Stomach smooth muscle (tissue), 2 donors: ENCODE results near the gene HOGA1.
"Not testable (repeated sequence)": the region's sequence is repeated elsewhere in the genome, so short reads cannot be mapped to it uniquely, and the experiment has no call there.

Experiments
- H3K27ac ChIP-seq: one replicate; pipeline ENCODE4 v1.7.0; 2013; ENCODE audit warnings: mild to moderate bottlenecking, low read length, inconsistent platforms
- H3K27me3 ChIP-seq, 2 donors: one replicate each; pipeline ENCODE4 v1.7.0; 2013; ENCODE audit warnings: low read length in 2 of 2; ENCODE audit not compliant: insufficient read depth in 2 of 2, control insufficient read depth in 1 of 2
- H3K36me3 ChIP-seq, 2 donors: one replicate each; pipeline ENCODE4 v1.7.0; 2013; ENCODE audit warnings: low read length in 2 of 2; ENCODE audit not compliant: control insufficient read depth in 2 of 2, insufficient read depth in 2 of 2
- H3K4me1 ChIP-seq: one replicate; pipeline ENCODE4 v1.7.0; 2013; ENCODE audit warnings: low read length; ENCODE audit not compliant: control insufficient read depth, insufficient read depth
- H3K4me3 ChIP-seq, 2 donors: one replicate each; pipeline ENCODE4 v1.7.0; 2013; ENCODE audit warnings: low read length in 2 of 2
- H3K9ac ChIP-seq, 2 donors: one replicate each; pipeline ENCODE4 v1.7.0; 2013; ENCODE audit warnings: low read length in 2 of 2, mild to moderate bottlenecking in 1 of 2
- H3K9me3 ChIP-seq, 2 donors: one replicate each; pipeline ENCODE4 v1.7.0; 2013; ENCODE audit warnings: low read length in 2 of 2; ENCODE audit not compliant: control insufficient read depth in 2 of 2
- donor health status: healthy.
- donor health status: Pancreatic carcinoma.

Gene HOGA1

DNA sequence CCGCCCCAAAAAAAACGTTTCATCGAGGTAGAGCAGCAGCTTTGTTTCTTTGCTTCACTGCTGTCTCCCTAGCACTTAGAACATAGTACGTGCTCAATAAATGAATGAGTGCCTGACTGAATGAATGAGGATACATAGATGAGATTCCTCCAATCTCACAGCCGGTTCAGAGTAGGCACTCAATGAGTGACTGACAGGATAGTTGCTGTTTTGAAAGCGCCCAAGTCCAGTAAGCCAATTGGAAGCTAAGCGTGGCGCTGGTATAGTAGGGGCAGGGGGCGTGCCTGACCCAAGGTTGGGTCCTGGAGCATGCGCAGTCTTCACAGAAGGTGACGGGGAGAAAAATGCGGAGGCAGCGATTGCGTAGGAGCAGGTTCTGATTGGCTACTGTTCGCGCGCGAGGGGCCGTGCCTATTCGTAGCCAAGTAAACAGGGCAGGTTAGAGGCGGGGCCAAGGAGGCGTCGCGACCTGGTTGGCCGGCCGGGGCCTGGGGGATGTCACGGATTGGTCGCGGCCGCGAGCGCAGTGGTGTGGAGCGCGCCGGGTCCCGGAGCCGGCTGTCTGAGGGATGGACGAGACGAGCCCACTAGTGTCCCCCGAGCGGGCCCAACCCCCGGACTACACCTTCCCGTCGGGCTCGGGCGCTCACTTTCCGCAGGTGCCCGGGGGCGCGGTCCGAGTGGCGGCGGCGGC is 56.1 kb downstream of the HOGA1 start, which contains the start of gene PI4K2A:
PI4K2A (plus strand) TSS at position 498 of the 694 bp plus-strand sequence; CDS start at position 570, 72 bp downstream.
- Histone ChIP-seq H3K27me3 (no peaks in the 10 kb centered on the region), H3K27ac (peak within 1 kb of the TSS; percentile 67), H3K4me1 (peaks cover 12% of the 10 kb centered on the region), H3K9ac (peak within 1 kb of the TSS; percentile 93 to 97), H3K4me3 (peak within 1 kb of the TSS; percentile 85 to 87), H3K36me3 (peaks cover 0 to 10% of the 10 kb centered on the region in 2 donors), H3K9me3 (no peaks in the 10 kb centered on the region)

DNA sequence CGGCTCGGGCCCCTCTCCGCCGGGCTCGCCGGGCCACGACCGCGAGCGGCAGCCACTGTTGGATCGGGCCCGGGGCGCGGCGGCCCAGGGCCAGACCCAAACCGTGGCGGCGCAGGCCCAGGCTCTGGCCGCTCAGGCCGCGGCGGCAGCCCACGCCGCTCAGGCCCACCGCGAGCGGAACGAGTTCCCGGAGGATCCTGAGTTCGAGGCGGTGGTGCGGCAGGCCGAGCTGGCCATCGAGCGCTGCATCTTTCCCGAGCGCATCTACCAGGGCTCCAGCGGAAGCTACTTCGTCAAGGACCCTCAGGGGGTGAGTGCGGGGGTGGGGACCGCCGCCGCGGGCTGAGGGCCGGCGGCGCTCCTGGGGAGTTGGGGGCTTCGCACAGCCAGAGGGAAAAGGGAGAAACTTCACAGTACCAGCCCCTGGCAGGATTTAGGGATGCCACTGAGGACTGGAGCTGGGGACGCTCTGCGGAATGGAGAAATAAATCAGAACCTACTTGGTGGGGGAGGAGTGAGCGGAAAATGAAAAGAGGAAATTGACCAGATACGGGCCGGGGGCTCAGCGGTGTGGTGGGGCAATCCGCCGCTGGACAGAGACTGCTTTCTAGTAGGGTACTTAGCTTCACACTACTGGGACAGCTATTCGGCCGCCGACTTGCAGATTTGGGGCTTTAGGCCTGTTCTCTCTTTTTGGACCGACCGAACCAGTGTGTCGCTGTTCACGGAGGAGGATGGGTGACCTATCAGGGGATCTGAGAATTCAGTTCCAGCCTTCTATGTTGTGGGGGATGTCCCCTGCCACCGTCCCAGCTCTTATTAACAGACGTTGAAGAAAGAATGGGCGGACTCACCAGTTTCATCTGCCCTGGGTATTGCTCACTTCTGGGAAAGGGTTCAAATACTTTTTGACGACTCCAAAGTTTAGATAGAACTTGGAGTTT is 57.0 kb downstream of the HOGA1 start:
- Histone ChIP-seq H3K4me1 (peaks cover 12% of the 10 kb centered on the region), H3K27me3 (no peaks in the 10 kb centered on the region), H3K9me3 (no peaks in the 10 kb centered on the region), H3K36me3 (peaks cover 0 to 10% of the 10 kb centered on the region in 2 donors), H3K4me3 (peak overlapping the region; percentile 85 to 87), H3K9ac (peak overlapping the region; percentile 93 to 97), H3K27ac (peak overlapping the region; percentile 67)

DNA sequence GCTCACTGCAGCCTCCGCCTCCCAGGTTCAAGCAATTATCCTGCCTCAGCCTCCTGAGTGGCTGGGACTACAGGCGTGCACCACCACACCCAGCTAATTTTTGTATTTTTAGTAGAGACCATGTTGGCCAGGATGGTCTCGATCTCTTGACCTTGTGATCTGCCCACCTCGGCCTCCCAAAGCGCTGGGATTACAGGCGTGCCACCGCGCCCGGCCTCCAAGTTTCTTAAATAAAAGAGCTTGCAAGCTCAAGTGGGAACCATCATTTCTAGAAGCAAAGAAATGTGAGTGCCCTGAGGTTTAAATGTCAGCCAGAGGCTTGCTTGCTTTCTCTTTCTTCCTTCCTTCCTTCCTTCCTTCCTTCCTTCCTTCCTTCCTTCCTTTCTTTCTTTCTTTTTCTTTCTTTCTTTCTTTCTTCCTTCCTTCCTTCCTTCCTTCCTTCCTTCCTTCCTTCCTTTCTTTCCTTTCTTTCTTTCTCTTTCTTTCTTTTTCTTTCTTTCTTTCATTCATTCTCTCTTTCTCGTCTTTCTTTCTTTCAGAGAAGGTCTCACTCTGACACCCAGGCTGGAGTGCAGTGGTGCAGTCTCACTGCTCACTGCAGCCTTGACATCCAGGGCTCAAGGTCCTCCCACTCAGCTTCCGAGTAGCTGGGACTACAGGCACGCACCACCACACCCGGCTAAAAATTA is 58.4 kb downstream of the HOGA1 start:
- not testable (repeated sequence) for H3K27ac ChIP-seq, H3K27me3 ChIP-seq, H3K9me3 ChIP-seq, H3K36me3 ChIP-seq, H3K4me3 ChIP-seq, H3K9ac ChIP-seq
- peaks cover 12% of the 10 kb centered on the region for H3K4me1 ChIP-seq

GRCh38 chr10:97643441-97643985 is 59.3 kb downstream of the HOGA1 start:
- Histone ChIP-seq H3K4me3 (no peak overlapping the region), H3K9ac (no peak overlapping the region), H3K36me3 (peaks cover 2 to 10% of the 10 kb centered on the region in 2 donors), H3K9me3 (no peaks in the 10 kb centered on the region), H3K27me3 (no peaks in the 10 kb centered on the region), H3K27ac (no peak overlapping the region), H3K4me1 (peaks cover 12% of the 10 kb centered on the region)

DNA sequence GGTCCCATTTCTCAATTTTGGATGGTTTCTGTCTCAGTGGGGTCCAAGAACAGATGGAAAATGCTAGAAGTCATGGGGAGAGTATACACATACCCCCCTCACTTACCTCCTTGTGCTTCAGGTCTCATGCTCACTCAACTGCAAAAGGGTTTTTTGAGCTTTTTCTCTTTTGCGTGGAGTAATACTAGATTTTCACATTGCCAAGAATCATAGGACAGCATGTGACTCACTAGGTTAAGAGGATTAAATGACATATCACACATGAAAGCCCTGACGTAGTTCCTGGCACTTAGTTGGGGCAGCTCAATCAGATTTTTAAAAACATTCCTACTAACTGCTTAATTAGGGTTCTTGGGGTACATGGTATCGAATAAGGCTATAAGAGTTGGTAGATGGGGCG is 60.7 kb downstream of the HOGA1 start:
- H3K27me3 ChIP-seq, result no peaks in the 10 kb centered on the region
- H3K36me3 ChIP-seq, result peaks cover 2 to 10% of the 10 kb centered on the region in 2 donors
- no peaks in the 10 kb centered on the region for H3K9me3 ChIP-seq
- no peak overlapping the region for H3K4me3 ChIP-seq
- H3K9ac ChIP-seq, result no peak overlapping the region
- H3K27ac ChIP-seq, result no peak overlapping the region
- H3K4me1 ChIP-seq, result peaks cover 12% of the 10 kb centered on the region

- H3K27me3 ChIP-seq, result no peaks in the 10 kb centered on the region
- H3K9ac ChIP-seq, result no peak overlapping the region
- no peaks in the 10 kb centered on the region for H3K9me3 ChIP-seq
- no peak overlapping the region for H3K27ac ChIP-seq
- no peaks in the 10 kb centered on the region for H3K4me1 ChIP-seq
- H3K36me3 ChIP-seq, result peaks cover 14 to 24% of the 10 kb centered on the region in 2 donors
- H3K4me3 ChIP-seq, result no peak overlapping the region
Observed at GRCh38 chr10:97647556-97647955, 63.4 kb downstream of the HOGA1 start.

DNA sequence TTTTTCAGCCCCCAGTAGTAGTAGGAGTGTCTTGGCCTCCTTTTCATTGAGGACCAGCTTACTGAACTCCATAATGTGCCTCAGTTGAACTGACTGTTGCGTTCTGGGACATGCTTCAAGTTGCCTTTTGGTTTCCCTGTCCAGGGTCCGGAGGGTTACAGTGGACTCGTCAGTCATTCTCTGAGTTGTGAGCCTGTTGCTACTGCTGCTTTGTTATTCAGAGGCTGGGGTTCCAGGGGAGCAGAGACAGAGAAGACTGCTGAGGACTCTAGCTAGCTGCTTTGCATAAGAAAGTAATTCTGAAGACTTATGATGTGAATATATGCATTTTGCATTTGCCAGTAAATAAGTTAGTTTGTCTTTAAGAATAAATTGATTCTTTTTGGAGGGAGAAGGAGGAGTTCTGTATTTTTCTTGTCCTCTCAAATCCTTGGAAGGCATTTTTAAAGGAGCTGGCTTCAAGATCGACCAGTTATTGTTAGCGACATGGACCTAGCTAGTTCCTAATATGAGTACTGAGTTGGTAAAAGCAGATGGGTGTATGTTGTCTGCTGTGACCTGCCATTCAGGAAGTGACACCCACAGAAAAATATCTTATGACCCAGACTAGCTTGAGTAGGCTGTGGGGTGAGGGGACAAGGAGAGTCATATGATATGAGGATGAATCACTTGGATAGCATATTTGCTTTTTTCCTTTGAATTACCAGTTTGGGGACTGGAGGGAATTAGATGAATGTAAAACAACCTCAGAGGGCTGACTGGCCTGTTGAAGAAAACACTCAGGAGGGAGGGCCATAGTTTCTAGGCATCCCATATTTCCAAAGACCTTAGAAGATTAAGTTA is 64.6 kb downstream of the HOGA1 start:
- Histone ChIP-seq H3K27me3 (no peaks in the 10 kb centered on the region), H3K9me3 (no peaks in the 10 kb centered on the region), H3K36me3 (peaks cover 21 to 29% of the 10 kb centered on the region in 2 donors), H3K9ac (no peak overlapping the region), H3K4me3 (no peak overlapping the region), H3K27ac (no peak overlapping the region), H3K4me1 (no peaks in the 10 kb centered on the region)

GRCh38 chr10:97649405-97649750 is 65.2 kb downstream of the HOGA1 start:
- H3K4me1 ChIP-seq, H3K9ac ChIP-seq, H3K4me3 ChIP-seq, H3K9me3 ChIP-seq, H3K27ac ChIP-seq, H3K27me3 ChIP-seq: not testable (repeated sequence)
- H3K36me3 ChIP-seq, result peaks cover 24 to 30% of the 10 kb centered on the region in 2 donors

DNA sequence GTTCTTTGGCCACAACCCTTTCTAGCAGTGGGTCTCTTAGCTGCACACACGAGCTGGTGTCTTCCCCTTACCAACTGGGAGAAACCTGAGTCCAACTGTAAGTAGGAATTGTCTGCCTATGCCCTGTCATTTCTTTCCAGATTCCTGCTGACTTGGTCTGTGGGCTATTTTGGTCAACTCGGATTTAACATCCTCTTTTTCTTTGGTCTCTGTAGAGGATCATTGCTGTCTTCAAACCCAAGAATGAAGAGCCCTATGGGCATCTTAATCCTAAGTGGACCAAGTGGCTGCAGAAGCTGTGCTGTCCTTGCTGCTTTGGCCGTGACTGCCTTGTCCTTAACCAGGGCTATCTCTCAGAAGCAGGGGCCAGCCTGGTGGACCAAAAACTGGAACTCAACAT is 66.5 kb downstream of the HOGA1 start:
- H3K27ac ChIP-seq, result no peak overlapping the region
- no peak overlapping the region for H3K9ac ChIP-seq
- no peak overlapping the region for H3K4me3 ChIP-seq
- H3K36me3 ChIP-seq, result peaks cover 24 to 26% of the 10 kb centered on the region in 2 donors
- H3K9me3 ChIP-seq, result no peaks in the 10 kb centered on the region
- no peaks in the 10 kb centered on the region for H3K4me1 ChIP-seq
- H3K27me3 ChIP-seq, result no peaks in the 10 kb centered on the region

GRCh38 chr10:97651773-97652172 is 67.6 kb downstream of the HOGA1 start:
- Histone ChIP-seq H3K4me1 (no peaks in the 10 kb centered on the region), H3K27ac (no peak overlapping the region)

More at GRCh38 chr10:97651773-97652172, 67.6 kb downstream of the HOGA1 start:
- no peaks in the 10 kb centered on the region for H3K27me3 ChIP-seq
- H3K36me3 ChIP-seq, result peaks cover 30 to 37% of the 10 kb centered on the region in 2 donors
- no peak overlapping the region for H3K4me3 ChIP-seq
- H3K9me3 ChIP-seq, result no peaks in the 10 kb centered on the region
- no peak overlapping the region for H3K9ac ChIP-seq
